Ishikawa (cell line): ENCODE measurements around the gene NOP53.

Experiments
- EGR1 ChIP-seq: IDR thresholded peaks from 2 replicates; pipeline ENCODE4 v1.6.1; 2012
- EP300 ChIP-seq: IDR thresholded peaks from 2 replicates; pipeline ENCODE4 v1.6.1; 2012; ENCODE audit warnings: borderline replicate concordance
- TEAD4 ChIP-seq: IDR thresholded peaks from 2 replicates; pipeline ENCODE4 v1.6.1; 2012
- ZBTB7A ChIP-seq: IDR thresholded peaks from 2 replicates; pipeline ENCODE4 v1.6.1; 2012; ENCODE audit warnings: low read depth
- TF ChIP-seq, protein P1 (sequence below): IDR thresholded peaks from 2 replicates; pipeline ENCODE4 v1.6.1; 2012

GRCh38 chr19:47786566-47786965 lies 41.2 kb downstream of the NOP53 start:
- TF ChIP-seq ZBTB7A, result no peak
- no peak for TF ChIP-seq TEAD4
- no peak for TF ChIP-seq EP300
- TF ChIP-seq, protein P1, sequence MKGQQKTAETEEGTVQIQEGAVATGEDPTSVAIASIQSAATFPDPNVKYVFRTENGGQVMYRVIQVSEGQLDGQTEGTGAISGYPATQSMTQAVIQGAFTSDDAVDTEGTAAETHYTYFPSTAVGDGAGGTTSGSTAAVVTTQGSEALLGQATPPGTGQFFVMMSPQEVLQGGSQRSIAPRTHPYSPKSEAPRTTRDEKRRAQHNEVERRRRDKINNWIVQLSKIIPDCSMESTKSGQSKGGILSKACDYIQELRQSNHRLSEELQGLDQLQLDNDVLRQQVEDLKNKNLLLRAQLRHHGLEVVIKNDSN, result no peak
- no peak for TF ChIP-seq EGR1
